Muscle layer of colon (tissue), 2 donors: ENCODE data around the gene SPIRE1.
"Not testable (repeated sequence)": the region's sequence is repeated elsewhere in the genome, so short reads cannot be mapped to it uniquely, and the experiment has no call there.

ENCODE experiments used
- H3K27ac ChIP-seq: one replicate; pipeline ENCODE4 v1.7.0; 2013; ENCODE audit warnings: low read depth, mild to moderate bottlenecking, low read length, moderate library complexity
- H3K27me3 ChIP-seq, 2 donors: one replicate each; pipeline ENCODE4 v1.7.0; 2013; ENCODE audit warnings: low read length in 2 of 2, mild to moderate bottlenecking in 2 of 2; ENCODE audit not compliant: insufficient read depth in 2 of 2, control insufficient read depth in 1 of 2
- H3K36me3 ChIP-seq: one replicate; pipeline ENCODE4 v1.7.0; 2013; ENCODE audit warnings: mild to moderate bottlenecking, low read length; ENCODE audit not compliant: insufficient read depth
- H3K4me1 ChIP-seq: one replicate; pipeline ENCODE4 v1.7.0; 2013; ENCODE audit warnings: mild to moderate bottlenecking, low read length; ENCODE audit not compliant: insufficient read depth
- H3K4me3 ChIP-seq, 2 donors: one replicate each; pipeline ENCODE4 v1.7.0; 2013; ENCODE audit warnings: low read length in 2 of 2, low read depth in 1 of 2, mild to moderate bottlenecking in 1 of 2, moderate library complexity in 1 of 2
- H3K9ac ChIP-seq: one replicate; pipeline ENCODE4 v1.7.0; 2013; ENCODE audit warnings: low read length
- H3K9me3 ChIP-seq: one replicate; pipeline ENCODE4 v1.7.0; 2013; ENCODE audit warnings: mild to moderate bottlenecking, low read length
- donor health status: abdominal sarcoma.
- donor health status: Adenocarcinoma of cecum.

Gene SPIRE1

DNA sequence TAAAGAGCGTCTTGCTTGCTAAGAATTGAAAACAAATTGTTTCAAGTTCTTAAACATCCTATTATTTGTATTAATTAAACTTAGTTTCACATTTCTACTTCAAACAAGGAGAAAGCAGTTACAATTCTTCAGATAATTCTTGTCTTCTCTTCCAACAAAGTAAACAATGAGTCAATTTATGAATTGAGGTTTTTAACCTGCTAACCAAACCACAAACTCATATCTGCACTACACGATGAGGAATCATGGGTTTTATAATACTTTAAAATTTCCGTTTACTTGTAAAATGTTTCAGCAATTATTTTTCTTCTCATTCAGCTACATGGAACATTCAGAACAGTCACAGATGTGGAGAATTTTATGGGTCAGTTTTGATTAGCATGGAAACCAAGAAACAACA, 114.2 kb downstream of the SPIRE1 start:
- Histone ChIP-seq H3K4me3 (no peak overlapping the region), H3K9me3 (no peaks in the 10 kb centered on the region), H3K36me3 (peaks cover 3% of the 10 kb centered on the region), H3K4me1 (no peaks in the 10 kb centered on the region), H3K9ac (no peak overlapping the region), H3K27me3 (no peaks in the 10 kb centered on the region), H3K27ac (no peak overlapping the region)

DNA sequence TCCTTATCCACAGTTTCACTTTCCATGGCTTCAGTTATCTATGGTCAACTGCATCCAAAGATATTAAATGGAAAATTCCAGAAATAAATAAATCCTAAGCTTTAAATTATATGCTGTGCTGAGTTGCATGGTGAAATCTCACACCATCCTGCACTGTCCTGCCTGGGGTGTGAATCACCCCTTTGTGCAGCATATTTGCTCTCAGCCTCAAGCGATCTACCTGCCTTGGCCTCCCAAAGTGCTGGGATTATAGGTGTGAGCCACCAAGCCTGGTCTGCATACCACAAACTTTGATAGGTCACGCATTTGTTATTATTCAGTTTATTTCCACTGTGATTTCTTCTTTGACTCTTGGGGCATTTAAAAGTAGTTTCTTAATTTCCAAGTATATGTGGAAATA, 117.2 kb downstream of the SPIRE1 start:
- no peak overlapping the region for H3K4me3 ChIP-seq
- no peaks in the 10 kb centered on the region for H3K9me3 ChIP-seq
- H3K36me3 ChIP-seq = no peaks in the 10 kb centered on the region
- no peak overlapping the region for H3K27ac ChIP-seq
- no peaks in the 10 kb centered on the region for H3K4me1 ChIP-seq
- H3K9ac ChIP-seq = no peak overlapping the region
- H3K27me3 ChIP-seq = no peaks in the 10 kb centered on the region

DNA sequence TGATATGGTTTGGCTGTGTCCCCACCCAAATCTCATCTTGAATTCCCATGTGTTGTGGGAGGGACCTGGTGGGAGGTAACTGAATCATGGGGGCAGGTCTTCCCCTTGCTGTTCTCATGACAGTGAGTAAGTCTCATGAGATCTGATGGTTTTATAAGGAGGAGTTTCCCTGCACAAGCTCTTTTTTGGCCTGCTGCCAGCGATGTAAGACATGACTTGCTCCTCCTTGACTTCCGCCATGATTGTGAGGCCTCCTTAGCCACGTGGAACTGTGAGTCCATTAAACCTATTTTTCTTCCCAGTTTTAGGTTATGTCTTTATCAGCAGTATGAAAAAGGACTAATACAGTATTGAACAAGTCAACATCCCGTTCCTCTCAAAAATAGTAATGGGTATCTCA, 118.7 kb downstream of the SPIRE1 start:
- H3K4me3 ChIP-seq, H3K9me3 ChIP-seq, H3K27me3 ChIP-seq: not testable (repeated sequence)

DNA sequence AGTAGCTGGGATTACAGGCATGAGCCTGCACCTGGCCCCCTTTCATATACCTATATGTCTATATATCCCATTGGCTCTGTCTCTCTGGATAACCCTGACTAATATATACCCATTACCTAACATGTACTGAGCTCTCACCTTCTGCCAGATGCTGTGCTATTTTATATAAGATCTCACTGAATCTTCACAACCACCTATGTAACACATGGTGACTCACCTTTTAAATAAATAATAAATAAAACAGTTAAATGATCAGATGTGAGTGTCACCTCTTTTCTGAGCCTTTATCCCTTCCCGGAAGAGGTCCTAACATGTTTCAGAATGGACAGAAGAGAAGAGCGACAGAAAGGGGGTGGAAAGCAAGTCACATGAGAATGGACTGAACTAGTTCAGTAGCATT, 123.1 kb downstream of the SPIRE1 start:
- Histone ChIP-seq H3K27ac (no peak overlapping the region), H3K36me3 (no peaks in the 10 kb centered on the region), H3K9ac (no peak overlapping the region), H3K27me3 (no peaks in the 10 kb centered on the region), H3K9me3 (no peaks in the 10 kb centered on the region), H3K4me3 (no peak overlapping the region), H3K4me1 (no peaks in the 10 kb centered on the region)

More for the DNA sequence above, 118.7 kb downstream of the SPIRE1 start:
- H3K27ac ChIP-seq, H3K4me1 ChIP-seq, H3K9ac ChIP-seq, H3K36me3 ChIP-seq: not testable (repeated sequence)

DNA sequence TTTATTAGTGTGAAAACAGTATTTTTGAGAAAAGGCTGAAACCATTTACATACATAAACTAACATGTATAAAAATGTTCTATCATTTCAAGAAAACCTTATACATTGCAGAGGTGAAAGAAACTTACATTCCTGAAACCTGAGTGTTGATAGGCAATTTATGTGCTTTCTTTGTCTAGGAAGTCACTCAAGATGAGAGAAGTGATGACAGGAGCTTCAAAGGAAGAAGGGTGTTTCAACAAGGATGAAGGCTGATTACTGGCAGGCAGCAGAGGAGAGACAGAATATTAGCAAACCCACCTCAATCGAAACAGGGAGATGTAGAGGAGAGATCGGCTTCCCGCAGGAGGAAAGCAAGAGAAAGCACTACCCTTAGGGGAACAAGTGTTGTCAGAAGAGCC, 125.2 kb downstream of the SPIRE1 start:
- Histone ChIP-seq H3K27me3 (no peaks in the 10 kb centered on the region), H3K9ac (no peak overlapping the region), H3K4me1 (no peaks in the 10 kb centered on the region), H3K4me3 (no peak overlapping the region), H3K27ac (no peak overlapping the region), H3K36me3 (no peaks in the 10 kb centered on the region), H3K9me3 (no peaks in the 10 kb centered on the region)

DNA sequence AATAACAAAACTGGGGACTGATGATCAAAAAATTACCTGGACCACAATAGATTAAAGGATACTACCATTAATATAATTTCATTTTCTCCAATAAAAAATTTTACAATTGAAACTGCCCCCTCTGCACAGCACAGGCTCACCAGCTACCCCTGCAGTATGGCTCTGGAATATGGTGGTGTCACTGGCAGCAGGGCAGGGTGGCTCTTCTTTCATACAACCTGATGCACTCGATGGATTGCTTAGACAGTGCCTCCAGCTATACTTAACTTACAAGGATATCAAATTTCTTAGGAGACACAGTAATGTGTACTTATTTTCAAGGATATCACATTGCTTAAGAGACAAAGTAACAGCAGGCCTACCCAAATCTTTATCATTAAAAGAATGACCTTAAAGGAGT, 126.2 kb downstream of the SPIRE1 start:
- Histone ChIP-seq H3K27me3 (no peaks in the 10 kb centered on the region), H3K4me3 (no peak overlapping the region), H3K9ac (no peak overlapping the region), H3K4me1 (no peaks in the 10 kb centered on the region), H3K27ac (no peak overlapping the region), H3K9me3 (no peaks in the 10 kb centered on the region), H3K36me3 (no peaks in the 10 kb centered on the region)

DNA sequence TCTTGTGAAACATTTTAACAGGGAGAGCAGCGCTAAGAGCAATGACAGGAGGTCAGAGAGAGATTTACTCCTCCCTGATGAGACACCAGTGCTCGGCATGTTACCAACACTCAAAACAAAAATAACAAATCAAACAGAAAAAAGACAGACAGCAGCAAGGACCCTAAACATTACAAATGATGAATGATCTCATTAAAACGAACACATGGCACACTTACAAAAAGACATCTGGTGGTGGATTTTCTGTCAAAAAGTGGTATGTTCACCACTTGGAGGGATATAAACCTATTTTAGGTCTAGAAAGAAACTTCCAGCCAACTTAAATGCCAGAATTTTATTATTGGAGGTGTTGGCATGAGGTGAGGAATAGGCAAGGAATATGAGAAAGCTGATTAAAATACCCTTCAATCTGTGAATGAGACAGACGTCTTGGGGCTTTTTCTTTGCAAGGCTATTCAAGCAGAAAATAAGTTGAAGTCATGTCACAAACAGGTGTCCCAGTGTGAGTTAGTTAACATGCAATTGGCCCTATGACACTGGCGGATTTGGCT, 137.4 kb downstream of the SPIRE1 start:
- Histone ChIP-seq H3K4me3 (no peak overlapping the region), H3K4me1 (peaks cover 10% of the 10 kb centered on the region), H3K27me3 (no peaks in the 10 kb centered on the region), H3K36me3 (no peaks in the 10 kb centered on the region), H3K27ac (no peak overlapping the region), H3K9ac (no peak overlapping the region), H3K9me3 (no peaks in the 10 kb centered on the region)

DNA sequence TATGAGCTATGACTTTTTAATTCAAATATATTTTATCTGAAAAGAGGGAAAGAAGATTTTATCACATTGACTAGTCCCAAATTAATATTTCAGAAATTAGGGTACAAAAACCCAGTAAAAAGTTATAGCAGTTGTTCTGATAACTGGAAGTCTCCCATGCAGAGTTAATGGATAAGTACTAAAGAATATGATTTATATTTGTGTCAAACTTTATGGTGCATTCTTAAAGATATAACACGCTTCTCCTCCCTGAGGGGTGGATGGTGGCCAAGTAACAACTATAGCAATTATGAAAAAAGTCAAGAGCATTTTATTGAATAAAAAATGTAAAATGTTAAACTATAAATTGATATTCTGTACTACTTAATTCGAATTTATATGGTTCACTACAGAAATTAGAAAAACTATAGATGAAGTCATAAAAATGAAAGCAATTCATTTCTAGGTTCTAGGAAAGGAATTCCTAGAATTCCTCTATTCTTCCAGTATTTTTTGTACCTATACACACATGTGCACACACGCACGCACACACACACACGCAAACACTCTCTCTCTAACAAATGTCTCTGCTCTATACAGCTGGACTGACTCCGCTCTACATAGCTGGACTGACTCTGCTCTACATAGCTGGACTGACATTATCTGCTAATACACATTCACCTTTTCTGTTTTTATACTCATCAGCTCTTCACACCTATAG, 138.9 kb downstream of the SPIRE1 start:
- H3K27me3 ChIP-seq = no peaks in the 10 kb centered on the region
- H3K4me1 ChIP-seq = peaks cover 10% of the 10 kb centered on the region
- H3K27ac ChIP-seq = no peak overlapping the region
- no peak overlapping the region for H3K4me3 ChIP-seq
- no peaks in the 10 kb centered on the region for H3K9me3 ChIP-seq
- no peak overlapping the region for H3K9ac ChIP-seq
- H3K36me3 ChIP-seq = no peaks in the 10 kb centered on the region

DNA sequence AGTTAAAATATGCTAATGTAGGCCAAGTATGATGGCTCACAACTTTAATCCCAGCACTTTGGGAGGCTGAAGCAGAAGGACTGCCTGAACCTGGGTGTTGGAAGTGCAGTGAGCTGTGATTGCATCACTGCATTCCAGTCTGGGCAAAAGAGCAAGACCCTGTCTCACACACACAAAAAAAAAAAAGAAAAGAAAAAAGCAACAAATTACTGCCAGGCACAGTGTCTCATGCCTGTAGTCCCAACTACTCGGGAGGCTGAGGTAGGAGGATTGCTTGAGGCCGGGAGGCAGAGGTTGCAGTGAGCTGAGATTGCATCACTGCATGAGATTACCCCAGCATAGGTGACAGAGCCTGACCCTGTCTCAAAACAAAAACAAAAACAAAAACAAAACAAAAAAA, 139.6 kb downstream of the SPIRE1 start:
- H3K36me3 ChIP-seq = no peaks in the 10 kb centered on the region
- H3K9me3 ChIP-seq = no peaks in the 10 kb centered on the region
- H3K4me3 ChIP-seq = no peak overlapping the region
- peaks cover 10% of the 10 kb centered on the region for H3K4me1 ChIP-seq
- no peaks in the 10 kb centered on the region for H3K27me3 ChIP-seq
- H3K27ac ChIP-seq = no peak overlapping the region
- no peak overlapping the region for H3K9ac ChIP-seq

DNA sequence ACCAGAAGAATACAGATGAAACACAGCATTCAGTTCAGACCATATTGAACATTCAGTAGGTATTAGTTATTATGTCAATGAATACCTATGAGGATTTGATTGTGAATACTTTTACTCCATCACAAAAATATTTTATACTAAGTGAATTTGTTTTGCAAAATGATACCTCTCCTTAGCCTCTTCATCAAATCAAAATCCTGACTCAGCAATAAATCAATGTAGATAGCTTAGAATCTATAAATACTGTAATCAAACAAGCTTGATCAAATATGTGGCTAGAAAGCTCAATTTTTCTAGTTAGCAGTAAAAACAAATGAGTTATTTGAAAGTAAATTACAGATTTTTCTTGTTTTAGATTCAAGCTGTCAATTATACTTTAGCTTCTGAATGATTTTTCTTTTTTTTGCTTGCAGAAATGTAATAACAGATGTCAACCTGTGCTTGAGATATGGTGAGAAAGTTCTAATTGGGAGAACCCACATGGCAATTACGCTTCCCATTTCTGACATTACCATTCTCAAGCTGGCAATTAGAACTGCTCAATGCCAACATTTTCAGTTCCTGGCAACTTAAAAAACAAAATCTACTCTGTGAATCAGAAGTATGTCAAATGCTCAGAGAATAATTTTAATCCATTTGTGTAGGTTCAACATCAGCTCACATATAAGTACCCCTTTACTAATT, 140.6 kb downstream of the SPIRE1 start:
- H3K4me3 ChIP-seq = no peak overlapping the region
- no peak overlapping the region for H3K9ac ChIP-seq
- H3K27me3 ChIP-seq = no peaks in the 10 kb centered on the region
- H3K9me3 ChIP-seq = no peaks in the 10 kb centered on the region
- no peak overlapping the region for H3K27ac ChIP-seq
- peaks cover 10% of the 10 kb centered on the region for H3K4me1 ChIP-seq
- no peaks in the 10 kb centered on the region for H3K36me3 ChIP-seq

DNA sequence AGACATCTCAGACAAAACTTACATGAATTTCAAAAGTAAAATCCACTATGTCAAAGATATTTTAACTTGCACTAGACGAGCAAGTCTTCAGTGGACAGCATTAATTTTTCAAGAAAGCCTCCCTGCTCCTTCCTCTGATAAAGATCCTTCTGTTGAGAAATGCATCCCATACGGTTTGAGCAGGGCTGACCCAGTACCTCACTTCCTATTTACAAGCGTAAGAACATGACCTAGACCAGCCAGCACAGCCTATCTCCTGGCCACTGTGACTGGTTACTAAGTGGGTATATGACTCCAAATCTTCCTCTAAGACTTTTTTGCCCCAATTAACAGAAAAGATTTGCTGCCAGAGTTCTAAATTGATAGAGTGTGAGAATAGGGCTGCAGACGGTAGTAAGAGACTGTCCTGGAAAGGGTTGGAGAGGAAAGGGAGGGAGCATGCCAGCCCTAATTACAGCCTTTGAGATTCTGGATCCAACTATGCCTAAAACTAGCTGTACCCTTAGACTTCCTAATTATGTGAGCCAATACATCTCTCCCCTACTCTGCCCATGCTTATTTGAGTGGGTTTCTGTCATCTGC, 141.8 kb downstream of the SPIRE1 start:
- Histone ChIP-seq H3K9me3 (no peaks in the 10 kb centered on the region), H3K27ac (no peak overlapping the region), H3K27me3 (no peaks in the 10 kb centered on the region), H3K9ac (no peak overlapping the region), H3K36me3 (no peaks in the 10 kb centered on the region), H3K4me3 (no peak overlapping the region), H3K4me1 (peaks cover 10% of the 10 kb centered on the region)
